Brain microvascular endothelial cell (primary cell): Measurements from ENCODE around the gene ZNF407.
A peak's percentile ranks its signal among the peaks of the same experiment; 100 is the strongest.

ENCODE experiments used
- DNase-seq: peaks from one replicate; pipeline ENCODE4 v3.0.0-alpha.2; 2020
- H3K27ac ChIP-seq: fragments of 250-450 bp; sonication (Bioruptor Pico); 2 replicates; pipeline ENCODE4 v1.5.1; 2020; ENCODE audit warnings: mild to moderate bottlenecking, moderate library complexity
- H3K27me3 ChIP-seq: fragments of 250-450 bp; sonication (Bioruptor Pico); replicated peaks from 2 replicates; pipeline ENCODE4 v1.5.1; 2020; ENCODE audit warnings: mild to moderate bottlenecking
- H3K36me3 ChIP-seq: fragments of 250-450 bp; sonication (Bioruptor Pico); replicated peaks from 2 replicates; pipeline ENCODE4 v1.5.1; 2020; ENCODE audit warnings: mild to moderate bottlenecking
- H3K4me3 ChIP-seq: 2 replicates; pipeline ENCODE4 v1.5.1; 2011; ENCODE audit warnings: low read depth, mild to moderate bottlenecking, control low read depth, low read length, moderate library complexity
- in situ Hi-C: cut with HindIII; loops from 2 replicates; pipeline ENCODE4 v1.10.0; 2017; ENCODE audit warnings: low sequenced_read_pairs, low pct_ligation_motif_present
- TF ChIP-seq, protein P1 (sequence below): IDR thresholded peaks from 2 replicates; pipeline ENCODE4 v1.5.1; 2011; ENCODE audit warnings: low read depth, mild to moderate bottlenecking, moderate library complexity, low read length, control low read depth, inconsistent platforms; ENCODE audit errors: missing control alignments

Gene ZNF407, protein sequence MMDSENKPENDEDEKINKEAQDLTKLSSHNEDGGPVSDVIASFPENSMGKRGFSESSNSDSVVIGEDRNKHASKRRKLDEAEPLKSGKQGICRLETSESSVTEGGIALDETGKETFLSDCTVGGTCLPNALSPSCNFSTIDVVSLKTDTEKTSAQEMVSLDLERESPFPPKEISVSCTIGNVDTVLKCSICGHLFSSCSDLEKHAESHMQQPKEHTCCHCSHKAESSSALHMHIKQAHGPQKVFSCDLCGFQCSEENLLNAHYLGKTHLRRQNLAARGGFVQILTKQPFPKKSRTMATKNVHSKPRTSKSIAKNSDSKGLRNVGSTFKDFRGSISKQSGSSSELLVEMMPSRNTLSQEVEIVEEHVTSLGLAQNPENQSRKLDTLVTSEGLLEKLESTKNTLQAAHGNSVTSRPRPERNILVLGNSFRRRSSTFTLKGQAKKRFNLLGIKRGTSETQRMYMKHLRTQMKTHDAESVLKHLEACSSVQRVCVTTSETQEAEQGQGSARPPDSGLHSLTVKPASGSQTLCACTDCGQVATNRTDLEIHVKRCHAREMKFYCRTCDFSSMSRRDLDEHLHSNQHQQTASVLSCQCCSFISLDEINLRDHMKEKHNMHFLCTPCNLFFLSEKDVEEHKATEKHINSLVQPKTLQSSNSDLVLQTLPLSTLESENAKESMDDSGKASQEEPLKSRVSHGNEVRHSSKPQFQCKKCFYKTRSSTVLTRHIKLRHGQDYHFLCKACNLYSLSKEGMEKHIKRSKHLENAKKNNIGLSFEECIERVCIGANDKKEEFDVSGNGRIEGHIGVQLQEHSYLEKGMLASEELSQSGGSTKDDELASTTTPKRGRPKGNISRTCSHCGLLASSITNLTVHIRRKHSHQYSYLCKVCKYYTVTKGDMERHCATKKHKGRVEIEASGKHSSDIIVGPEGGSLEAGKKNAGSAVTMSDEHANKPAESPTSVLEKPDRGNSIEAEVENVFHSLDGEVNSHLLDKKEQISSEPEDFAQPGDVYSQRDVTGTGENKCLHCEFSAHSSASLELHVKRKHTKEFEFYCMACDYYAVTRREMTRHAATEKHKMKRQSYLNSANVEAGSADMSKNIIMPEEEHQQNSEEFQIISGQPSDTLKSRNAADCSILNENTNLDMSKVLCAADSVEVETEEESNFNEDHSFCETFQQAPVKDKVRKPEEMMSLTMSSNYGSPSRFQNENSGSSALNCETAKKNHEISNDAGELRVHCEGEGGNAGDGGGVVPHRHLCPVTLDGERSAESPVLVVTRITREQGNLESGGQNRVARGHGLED (N-terminal part only)

DNA sequence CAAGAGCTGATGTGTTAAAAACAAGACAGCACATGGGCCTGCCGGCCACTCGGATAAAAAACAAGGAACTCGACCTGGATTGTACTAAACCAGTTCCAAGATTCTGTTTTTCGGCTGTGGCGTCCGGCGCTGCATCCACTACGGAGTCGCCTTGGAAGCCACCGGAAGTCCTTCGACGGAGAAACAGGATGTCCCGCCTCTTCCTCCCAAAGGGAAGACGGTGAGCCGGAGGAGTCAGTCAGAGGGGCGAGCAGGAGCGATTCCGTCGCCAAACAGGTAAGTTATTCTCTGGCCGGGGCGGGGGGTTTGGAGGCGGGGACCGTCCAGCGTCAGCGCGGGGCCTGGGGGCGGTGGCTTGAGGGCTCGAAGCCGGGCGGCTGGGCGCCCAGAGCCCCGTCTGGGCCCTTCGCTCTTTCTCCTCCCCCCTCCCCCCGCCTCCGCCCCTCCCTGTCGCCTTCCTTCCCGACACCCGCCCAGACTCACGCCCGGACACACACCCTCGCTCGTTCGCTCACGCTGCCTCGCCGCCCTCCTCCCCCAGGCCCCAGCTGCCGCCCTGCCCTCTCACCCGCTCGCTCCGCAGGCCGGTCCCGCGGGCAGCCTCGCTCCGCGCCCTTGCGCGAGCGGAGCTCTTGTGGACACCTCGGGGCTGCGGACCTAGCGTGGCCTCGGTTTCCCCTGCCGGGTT, at the start of gene ZNF407:
TSS of gene ZNF407 (plus strand) at position 209 of the 688 bp plus-strand sequence. CDS start 33,150 bp downstream, outside the sequence.
- DNase-seq, result peak; percentile 81
- Histone ChIP-seq H3K27ac (peak within 1 kb of the TSS; percentile 98), H3K27me3 (no peaks in the 10 kb centered on the region), H3K36me3 (no peaks in the 10 kb centered on the region), H3K4me3 (peak within 1 kb of the TSS; percentile 91)
- in situ Hi-C loops, result no loop called here
- TF ChIP-seq, protein P1, sequence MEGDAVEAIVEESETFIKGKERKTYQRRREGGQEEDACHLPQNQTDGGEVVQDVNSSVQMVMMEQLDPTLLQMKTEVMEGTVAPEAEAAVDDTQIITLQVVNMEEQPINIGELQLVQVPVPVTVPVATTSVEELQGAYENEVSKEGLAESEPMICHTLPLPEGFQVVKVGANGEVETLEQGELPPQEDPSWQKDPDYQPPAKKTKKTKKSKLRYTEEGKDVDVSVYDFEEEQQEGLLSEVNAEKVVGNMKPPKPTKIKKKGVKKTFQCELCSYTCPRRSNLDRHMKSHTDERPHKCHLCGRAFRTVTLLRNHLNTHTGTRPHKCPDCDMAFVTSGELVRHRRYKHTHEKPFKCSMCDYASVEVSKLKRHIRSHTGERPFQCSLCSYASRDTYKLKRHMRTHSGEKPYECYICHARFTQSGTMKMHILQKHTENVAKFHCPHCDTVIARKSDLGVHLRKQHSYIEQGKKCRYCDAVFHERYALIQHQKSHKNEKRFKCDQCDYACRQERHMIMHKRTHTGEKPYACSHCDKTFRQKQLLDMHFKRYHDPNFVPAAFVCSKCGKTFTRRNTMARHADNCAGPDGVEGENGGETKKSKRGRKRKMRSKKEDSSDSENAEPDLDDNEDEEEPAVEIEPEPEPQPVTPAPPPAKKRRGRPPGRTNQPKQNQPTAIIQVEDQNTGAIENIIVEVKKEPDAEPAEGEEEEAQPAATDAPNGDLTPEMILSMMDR, result no peak

DNA sequence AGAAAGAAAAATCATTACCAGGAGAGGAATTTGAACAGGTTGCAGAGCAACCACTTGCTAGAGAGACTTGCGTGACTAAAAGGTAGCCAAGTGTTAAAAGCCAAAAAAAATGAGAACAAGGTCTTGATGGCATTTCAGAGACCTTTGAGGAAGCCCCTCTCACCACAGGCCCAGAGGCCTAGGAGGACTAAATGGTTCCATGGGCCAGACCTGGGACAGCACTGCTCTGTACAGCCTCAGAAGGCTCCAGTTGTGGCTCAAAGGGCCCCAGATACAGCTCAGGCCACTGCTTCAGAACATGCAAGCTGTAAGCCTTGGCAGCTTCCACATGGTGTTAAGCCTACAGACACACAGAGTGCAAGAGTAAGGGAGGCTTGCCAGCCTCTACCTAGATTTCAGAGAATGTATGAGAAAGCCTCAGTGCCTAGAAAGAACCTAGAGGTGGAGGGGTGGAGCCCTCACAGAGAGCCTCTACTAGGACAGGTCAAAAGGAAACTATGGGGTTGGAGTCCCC, 48.0 kb upstream of the ZNF407 start:
- Histone ChIP-seq H3K4me3 (no peak overlapping the region), H3K27me3 (no peaks in the 10 kb centered on the region), H3K27ac (no peak overlapping the region), H3K36me3 (no peaks in the 10 kb centered on the region)
- in situ Hi-C loops, result loop anchor here (25.0 kb wide), 1 partner anchor 87 kb away; the partner anchor contains the start of gene DIPK1C
- DNase-seq, result no peak
- TF ChIP-seq, protein P1, result no peak

DNA sequence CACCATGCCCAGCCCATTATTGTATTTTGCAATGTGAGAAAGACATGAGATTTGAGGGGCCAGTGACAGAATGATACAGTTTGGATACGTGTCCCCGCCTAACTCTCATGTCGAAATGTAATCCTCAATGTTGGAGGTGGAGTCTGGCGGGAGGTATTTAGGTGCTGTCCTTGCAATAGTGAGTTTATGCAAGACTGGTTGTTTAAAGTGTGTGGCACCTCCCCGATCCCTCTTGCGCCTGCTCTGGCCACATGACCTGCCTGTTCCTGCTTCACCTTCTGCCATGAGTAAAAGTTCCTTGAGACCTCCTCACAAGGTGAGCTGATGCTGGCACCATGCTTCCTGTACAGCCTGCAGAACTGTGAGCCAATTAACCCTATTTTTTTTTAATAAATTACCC, 46.8 kb upstream of the ZNF407 start:
- TF ChIP-seq, protein P1, result no peak
- in situ Hi-C loops, result loop anchor here (25.0 kb wide), 1 partner anchor 89 kb away; the partner anchor contains the start of gene DIPK1C
- no peaks in the 10 kb centered on the region for H3K27me3 ChIP-seq
- DNase-seq, result no peak
- H3K36me3 ChIP-seq, result no peaks in the 10 kb centered on the region
- H3K4me3 ChIP-seq, result no peak overlapping the region
- H3K27ac ChIP-seq, result no peak overlapping the region

DNA sequence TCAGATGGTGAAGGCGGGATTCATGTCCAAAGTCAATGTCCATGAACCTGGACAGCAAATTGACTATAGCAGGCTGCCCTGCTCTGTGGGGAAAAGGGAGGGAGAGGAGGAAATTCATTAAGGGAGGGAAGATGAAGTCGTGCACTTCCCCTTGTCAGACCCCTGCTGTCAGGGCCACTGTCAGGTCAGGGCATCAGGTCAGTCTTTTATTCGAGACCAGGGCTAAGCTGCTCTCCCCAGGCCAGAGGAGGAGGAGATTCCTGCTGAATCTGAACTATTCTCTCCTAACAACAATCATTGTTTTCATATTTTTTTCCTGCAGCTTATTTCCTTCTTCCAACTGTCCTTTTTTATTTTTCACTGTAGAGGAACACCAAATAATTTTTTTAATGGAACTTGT, 46.2 kb upstream of the ZNF407 start:
- DNase-seq, result no peak
- no peaks in the 10 kb centered on the region for H3K36me3 ChIP-seq
- no peak overlapping the region for H3K4me3 ChIP-seq
- in situ Hi-C loops, result loop anchor here (25.0 kb wide), 1 partner anchor 89 kb away; the partner anchor contains the start of gene DIPK1C
- H3K27ac ChIP-seq, result no peak overlapping the region
- no peaks in the 10 kb centered on the region for H3K27me3 ChIP-seq
- TF ChIP-seq, protein P1, result no peak
